ENCODE data around the gene KAT5.

KAT5 gene

GRCh38 chr11:65710421-65710820 is 1.6 kb upstream of the KAT5 start:
- Histone ChIP-seq H3K9me3 (ENCODE audit: insufficient read depth, low read depth, low read length) (no peaks in the 10 kb centered on the region), H3K9ac (ENCODE audit: low read depth, low read length) (no peak overlapping the region), H3K36me3 (ENCODE audit: insufficient read depth, low read depth, low read length) (peaks cover 23% of the 10 kb centered on the region), H3K4me1 (ENCODE audit: insufficient read depth, low read length) (no peaks in the 10 kb centered on the region), H3K4me3 (ENCODE audit: low read length) (no peak overlapping the region), H3K27me3 (ENCODE audit: insufficient read depth, low read length) (no peaks in the 10 kb centered on the region; the same call in 1 of the 2 replicates), H3K27ac (ENCODE audit: low read length) (no peak overlapping the region)

- Histone ChIP-seq H3K9me3 (ENCODE audit: insufficient read depth, low read depth, low read length) (no peaks in the 10 kb centered on the region), H3K9ac (ENCODE audit: low read depth, low read length) (peak overlapping the region; percentile 84; the same call in 1 of the 2 replicates), H3K36me3 (ENCODE audit: insufficient read depth, low read depth, low read length) (peaks cover 45% of the 10 kb centered on the region), H3K4me3 (ENCODE audit: low read length) (peak overlapping the region; percentile 73), H3K4me1 (ENCODE audit: insufficient read depth, low read length) (no peaks in the 10 kb centered on the region), H3K27ac (ENCODE audit: low read length) (no peak overlapping the region), H3K27me3 (ENCODE audit: insufficient read depth, low read length) (no peaks in the 10 kb centered on the region)
These were observed 603 bp downstream of the KAT5 start for GRCh38 chr11:65712633-65713076.

DNA sequence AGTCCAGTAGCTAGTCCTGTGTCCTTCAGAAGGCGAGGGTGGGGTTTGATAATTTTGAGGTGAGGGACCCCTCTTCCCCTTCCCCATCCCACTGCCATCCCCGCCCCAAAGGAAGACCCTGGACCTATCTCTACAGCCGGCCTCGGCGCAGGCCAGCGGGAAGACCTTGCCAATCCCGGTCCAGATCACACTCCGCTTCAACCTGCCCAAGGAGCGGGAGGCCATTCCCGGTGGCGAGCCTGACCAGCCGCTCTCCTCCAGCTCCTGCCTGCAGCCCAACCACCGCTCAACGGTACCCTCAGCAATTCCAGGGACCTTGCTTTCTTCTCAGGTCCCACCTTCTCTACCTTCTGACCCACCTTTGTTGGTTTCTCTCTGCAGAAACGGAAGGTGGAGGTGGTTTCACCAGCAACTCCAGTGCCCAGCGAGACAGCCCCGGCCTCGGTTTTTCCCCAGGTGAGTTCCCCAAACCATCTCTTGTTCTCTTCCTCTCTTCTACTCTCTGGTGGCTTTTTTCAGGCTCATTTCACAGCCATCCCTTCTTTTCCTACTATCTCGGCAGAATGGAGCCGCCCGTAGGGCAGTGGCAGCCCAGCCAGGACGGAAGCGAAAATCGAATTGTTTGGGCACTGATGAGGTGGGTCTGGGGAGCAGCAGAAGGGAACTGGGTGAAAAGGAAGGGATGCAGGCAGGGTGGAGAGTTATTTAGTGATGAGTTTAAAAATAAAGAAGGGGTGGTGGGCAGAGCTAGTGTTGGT is 1.3 kb downstream of the KAT5 start:
- Histone ChIP-seq H3K9me3 (ENCODE audit: insufficient read depth, low read depth, low read length) (no peaks in the 10 kb centered on the region), H3K27me3 (ENCODE audit: insufficient read depth, low read length) (no peaks in the 10 kb centered on the region), H3K9ac (ENCODE audit: low read depth, low read length) (no peak overlapping the region), H3K4me3 (ENCODE audit: low read length) (no peak overlapping the region; the same call in 1 of the 2 replicates), H3K36me3 (ENCODE audit: insufficient read depth, low read depth, low read length) (peaks cover 52% of the 10 kb centered on the region), H3K4me1 (ENCODE audit: insufficient read depth, low read length) (no peaks in the 10 kb centered on the region), H3K27ac (ENCODE audit: low read length) (no peak overlapping the region)

DNA sequence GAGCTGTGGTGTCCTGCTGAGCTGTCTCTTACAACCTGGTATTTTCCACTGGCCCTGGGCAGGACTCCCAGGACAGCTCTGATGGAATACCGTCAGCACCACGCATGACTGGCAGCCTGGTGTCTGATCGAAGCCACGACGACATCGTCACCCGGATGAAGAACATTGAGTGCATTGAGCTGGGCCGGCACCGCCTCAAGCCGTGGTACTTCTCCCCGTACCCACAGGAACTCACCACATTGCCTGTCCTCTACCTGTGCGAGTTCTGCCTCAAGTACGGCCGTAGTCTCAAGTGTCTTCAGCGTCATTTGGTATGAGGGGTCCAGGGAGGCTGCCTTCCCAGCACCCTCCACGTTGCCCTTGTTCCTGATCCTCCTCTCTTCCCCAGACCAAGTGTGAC is 2.4 kb downstream of the KAT5 start:
- no peaks in the 10 kb centered on the region for H3K27me3 ChIP-seq (ENCODE audit: insufficient read depth, low read length)
- H3K4me1 ChIP-seq (ENCODE audit: insufficient read depth, low read length) = no peaks in the 10 kb centered on the region
- H3K4me3 ChIP-seq (ENCODE audit: low read length) = no peak overlapping the region
- H3K9ac ChIP-seq (ENCODE audit: low read depth, low read length) = no peak overlapping the region
- H3K27ac ChIP-seq (ENCODE audit: low read length) = no peak overlapping the region
- H3K36me3 ChIP-seq (ENCODE audit: insufficient read depth, low read depth, low read length) = peaks cover 62% of the 10 kb centered on the region
- H3K9me3 ChIP-seq (ENCODE audit: insufficient read depth, low read depth, low read length) = no peaks in the 10 kb centered on the region

- Histone ChIP-seq H3K4me3 (ENCODE audit: low read length) (no peak overlapping the region), H3K27me3 (ENCODE audit: insufficient read depth, low read length) (no peaks in the 10 kb centered on the region), H3K9me3 (ENCODE audit: insufficient read depth, low read depth, low read length) (no peaks in the 10 kb centered on the region), H3K9ac (ENCODE audit: low read depth, low read length) (no peak overlapping the region), H3K27ac (ENCODE audit: low read length) (no peak overlapping the region), H3K36me3 (ENCODE audit: insufficient read depth, low read depth, low read length) (peaks cover 62% of the 10 kb centered on the region), H3K4me1 (ENCODE audit: insufficient read depth, low read length) (no peaks in the 10 kb centered on the region)
These were observed 4.2 kb downstream of the KAT5 start for GRCh38 chr11:65716302-65716701.

GRCh38 chr11:65716774-65717405 is 4.8 kb downstream of the KAT5 start:
- H3K36me3 ChIP-seq (ENCODE audit: insufficient read depth, low read depth, low read length) = peaks cover 62% of the 10 kb centered on the region
- no peaks in the 10 kb centered on the region for H3K4me1 ChIP-seq (ENCODE audit: insufficient read depth, low read length)
- H3K27me3 ChIP-seq (ENCODE audit: insufficient read depth, low read length) = no peaks in the 10 kb centered on the region
- H3K4me3 ChIP-seq (ENCODE audit: low read length) = no peak overlapping the region
- H3K27ac ChIP-seq (ENCODE audit: low read length) = no peak overlapping the region
- H3K9ac ChIP-seq (ENCODE audit: low read depth, low read length) = no peak overlapping the region
- no peaks in the 10 kb centered on the region for H3K9me3 ChIP-seq (ENCODE audit: insufficient read depth, low read depth, low read length)

GRCh38 chr11:65717906-65718305 is 5.9 kb downstream of the KAT5 start:
- H3K9me3 ChIP-seq (ENCODE audit: insufficient read depth, low read depth, low read length) = no peaks in the 10 kb centered on the region
- H3K36me3 ChIP-seq (ENCODE audit: insufficient read depth, low read depth, low read length) = peaks cover 62% of the 10 kb centered on the region
- H3K4me1 ChIP-seq (ENCODE audit: insufficient read depth, low read length) = no peaks in the 10 kb centered on the region
- no peak overlapping the region for H3K27ac ChIP-seq (ENCODE audit: low read length)
- no peaks in the 10 kb centered on the region for H3K27me3 ChIP-seq (ENCODE audit: insufficient read depth, low read length)
- H3K9ac ChIP-seq (ENCODE audit: low read depth, low read length) = no peak overlapping the region
- H3K4me3 ChIP-seq (ENCODE audit: low read length) = no peak overlapping the region

GRCh38 chr11:65718531-65718930 is 6.5 kb downstream of the KAT5 start:
- Histone ChIP-seq H3K27ac (ENCODE audit: low read length) (no peak overlapping the region), H3K4me1 (ENCODE audit: insufficient read depth, low read length) (no peaks in the 10 kb centered on the region), H3K9me3 (ENCODE audit: insufficient read depth, low read depth, low read length) (no peaks in the 10 kb centered on the region), H3K9ac (ENCODE audit: low read depth, low read length) (no peak overlapping the region), H3K4me3 (ENCODE audit: low read length) (no peak overlapping the region), H3K36me3 (ENCODE audit: insufficient read depth, low read depth, low read length) (peaks cover 57% of the 10 kb centered on the region), H3K27me3 (ENCODE audit: insufficient read depth, low read length) (no peaks in the 10 kb centered on the region)

- Histone ChIP-seq H3K36me3 (ENCODE audit: insufficient read depth, low read depth, low read length) (peaks cover 52% of the 10 kb centered on the region), H3K4me3 (ENCODE audit: low read length) (peak overlapping the region; percentile 92; the same call in 1 of the 2 replicates), H3K4me1 (ENCODE audit: insufficient read depth, low read length) (no peaks in the 10 kb centered on the region), H3K27me3 (ENCODE audit: insufficient read depth, low read length) (no peaks in the 10 kb centered on the region), H3K9ac (ENCODE audit: low read depth, low read length) (no peak overlapping the region; the same call in 1 of the 2 replicates), H3K27ac (ENCODE audit: low read length) (no peak overlapping the region), H3K9me3 (ENCODE audit: insufficient read depth, low read depth, low read length) (no peaks in the 10 kb centered on the region)
These were observed 7.0 kb downstream of the KAT5 start for GRCh38 chr11:65718964-65719492.

GRCh38 chr11:65719871-65720210 is 7.8 kb downstream of the KAT5 start:
- Histone ChIP-seq H3K36me3 (ENCODE audit: insufficient read depth, low read depth, low read length) (peaks cover 44% of the 10 kb centered on the region), H3K9me3 (ENCODE audit: insufficient read depth, low read depth, low read length) (no peaks in the 10 kb centered on the region), H3K4me1 (ENCODE audit: insufficient read depth, low read length) (no peaks in the 10 kb centered on the region), H3K27ac (ENCODE audit: low read length) (peak overlapping the region; percentile 40), H3K9ac (ENCODE audit: low read depth, low read length) (peak overlapping the region; percentile 88), H3K27me3 (ENCODE audit: insufficient read depth, low read length) (no peaks in the 10 kb centered on the region), H3K4me3 (ENCODE audit: low read length) (peak overlapping the region; percentile 92)

DNA sequence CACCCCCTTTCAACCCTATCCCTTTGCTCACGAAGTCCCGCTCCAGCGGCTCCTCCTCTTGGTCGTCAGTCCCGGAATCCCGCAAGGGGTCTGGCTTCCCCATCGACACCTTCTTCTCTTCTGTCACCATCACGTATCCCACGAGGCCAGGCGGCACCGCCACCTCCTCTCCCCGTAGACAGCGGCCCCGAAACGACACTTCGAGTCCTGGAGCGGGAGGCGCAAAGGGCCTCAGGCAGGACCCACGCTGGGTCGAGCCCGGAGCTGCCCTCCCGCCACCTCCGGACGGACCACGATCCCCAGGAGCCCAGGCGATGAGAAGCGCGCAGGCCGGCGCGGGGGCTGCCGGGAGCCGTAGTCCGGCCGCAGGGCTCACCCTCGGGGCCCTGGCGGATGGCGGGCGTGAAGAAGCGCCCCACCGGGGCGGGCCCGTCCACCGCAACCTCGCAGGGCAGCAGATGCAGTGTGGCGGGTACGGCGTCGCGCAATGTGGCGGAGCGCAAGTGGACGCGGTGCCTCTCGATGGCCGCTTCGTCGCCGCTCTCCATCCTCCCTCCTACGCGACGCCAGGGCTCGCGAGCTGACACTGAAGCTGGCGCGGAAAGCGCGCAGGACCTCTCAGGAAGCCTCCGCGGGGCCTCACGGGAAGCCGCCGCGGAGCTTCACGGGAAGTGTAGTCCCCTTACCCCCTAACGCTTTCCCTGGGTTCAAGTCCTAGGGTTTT is 8.3 kb downstream of the KAT5 start, which contains the start of gene RNASEH2C:
TSS of gene RNASEH2C (minus strand) at position 588 of the 724 bp plus-strand sequence. CDS start at position 548, 40 bp downstream.
- H3K27me3 ChIP-seq (ENCODE audit: insufficient read depth, low read length) = no peaks in the 10 kb centered on the region
- H3K9me3 ChIP-seq (ENCODE audit: insufficient read depth, low read depth, low read length) = no peaks in the 10 kb centered on the region
- H3K9ac ChIP-seq (ENCODE audit: low read depth, low read length) = peak within 1 kb of the TSS; percentile 88
- no peaks in the 10 kb centered on the region for H3K4me1 ChIP-seq (ENCODE audit: insufficient read depth, low read length)
- peaks cover 39% of the 10 kb centered on the region for H3K36me3 ChIP-seq (ENCODE audit: insufficient read depth, low read depth, low read length)
- peak within 1 kb of the TSS; percentile 40 for H3K27ac ChIP-seq (ENCODE audit: low read length)
- H3K4me3 ChIP-seq (ENCODE audit: low read length) = peak within 1 kb of the TSS; percentile 92
